Natural killer cell (primary cell): Measurements from ENCODE around the gene HBE1. TPM values are rescaled to one million over a fixed set of nuclear protein-coding genes. Genes with fewer than 3 reads are reported as not detected.

Experiments
- ATAC-seq, 3 donors: fragments of 150-1000 bp in 2 of 3; fragments of 200-7000 bp in 1 of 3; cut with Tn5 transposase; 1 replicate in 1 of 3; 2 replicates in 2 of 3; pipeline ENCODE4 v1.10.0; 2021; ENCODE audit warnings: mild to moderate bottlenecking in 2 of 3, moderate library complexity in 2 of 3
- DNase-seq, 2 donors: peaks; one replicate each; pipeline versions ENCODE4 v3.0.0 to v3.0.0-alpha.2; 2013 to 2021; ENCODE audit warnings: mixed read lengths in 1 of 2
- H3K27ac ChIP-seq: one replicate; pipeline ENCODE4 v1.5.1; 2013; ENCODE audit warnings: mild to moderate bottlenecking, low read length
- H3K27me3 ChIP-seq: one replicate; pipeline ENCODE4 v1.6.1; 2013; ENCODE audit warnings: low read length; ENCODE audit not compliant: control insufficient read depth, insufficient read depth
- H3K36me3 ChIP-seq: one replicate; pipeline ENCODE4 v1.6.1; 2013; ENCODE audit warnings: low read length; ENCODE audit not compliant: control insufficient read depth, insufficient read depth
- H3K4me1 ChIP-seq: one replicate; pipeline ENCODE4 v1.6.1; 2013; ENCODE audit warnings: low read length; ENCODE audit not compliant: control insufficient read depth, insufficient read depth
- H3K4me3 ChIP-seq: one replicate; pipeline ENCODE4 v1.5.1; 2013; ENCODE audit warnings: low read length
- H3K9me3 ChIP-seq: one replicate; pipeline ENCODE4 v1.6.1; 2013; ENCODE audit warnings: low read length; ENCODE audit not compliant: control insufficient read depth, insufficient read depth
- H3K27ac Mint-ChIP-seq, 2 donors: one replicate each; pipeline ENCODE4 v1.8.0; 2022; ENCODE audit warnings: mild to moderate bottlenecking in 2 of 2, mixed read lengths in 2 of 2, moderate library complexity in 1 of 2
- H3K27me3 Mint-ChIP-seq, 2 donors: one replicate each; pipeline ENCODE4 v1.8.0; 2022; ENCODE audit warnings: low read depth in 2 of 2, mixed read lengths in 2 of 2
- H3K36me3 Mint-ChIP-seq: one replicate; pipeline ENCODE4 v1.8.0; 2022; ENCODE audit warnings: mixed read lengths
- H3K4me1 Mint-ChIP-seq, 2 donors: one replicate each; pipeline ENCODE4 v1.8.0; 2022; ENCODE audit warnings: mixed read lengths in 2 of 2
- H3K4me3 Mint-ChIP-seq: one replicate; pipeline ENCODE4 v1.8.0; 2022; ENCODE audit warnings: mild to moderate bottlenecking, moderate library complexity, mixed read lengths
- H3K9me3 Mint-ChIP-seq, 2 donors: one replicate each; pipeline ENCODE4 v1.8.0; 2022; ENCODE audit warnings: mixed read lengths in 2 of 2
- CTCF ChIP-seq: fragments of 200-600 bp; IDR thresholded peaks from one replicate; pipeline ENCODE4 v1.8.0; 2022; ENCODE audit warnings: antibody characterized with exemption
- WGBS: methylation state at CpG from one replicate; pipeline ENCODE4 v1.1.7; 2013; ENCODE audit warnings: missing lambda C conversion rate; ENCODE audit not compliant: insufficient coverage; 5-methylcytosine and 5-hydroxymethylcytosine counted together
- intact Hi-C: fragments of 100-400 bp; cut with micrococcal nuclease; formaldehyde crosslinking; loops from one replicate; pipeline ENCODE4 v1.14.2; 2022
- total RNA-seq, 4 donors: library from RNA; stranded (reverse); fragments of 120-200 nt in 1 of 4; gene quantifications; one replicate each; pipeline versions ENCODE4 v1.2.3 to v1.2.4, GENCODE V29; 2013 to 2022

HBE1 gene
- total RNA-seq, 3 donors from 2014 or later (not counting 1 experiment from before 2014, with no cell fraction given): not detected

- Histone ChIP-seq H3K27ac (no peak overlapping the region), H3K4me3 (no peak overlapping the region), H3K27me3 (no peaks in the 10 kb centered on the region), H3K9me3 (no peaks in the 10 kb centered on the region), H3K36me3 (no peaks in the 10 kb centered on the region), H3K4me1 (no peaks in the 10 kb centered on the region)
- no peak for ATAC-seq
- H3K27me3 Mint-ChIP-seq: peaks cover 5 to 10% of the 10 kb centered on the region in 2 donors
- H3K4me1 Mint-ChIP-seq: no peaks in the 10 kb centered on the region
- 98% methylated on average over 2 of the region's 2 CpGs for WGBS
- no peaks in the 10 kb centered on the region for H3K36me3 Mint-ChIP-seq
- DNase-seq: no peak
- no peak overlapping the region for H3K4me3 Mint-ChIP-seq
- H3K9me3 Mint-ChIP-seq: peaks cover 0 to 2% of the 10 kb centered on the region in 2 donors
- intact Hi-C loops: no loop called here
- H3K27ac Mint-ChIP-seq: no peak overlapping the region
- no peak for TF ChIP-seq CTCF
Observed at GRCh38 chr11:5237420-5237819, 32.3 kb downstream of the HBE1 start.

DNA sequence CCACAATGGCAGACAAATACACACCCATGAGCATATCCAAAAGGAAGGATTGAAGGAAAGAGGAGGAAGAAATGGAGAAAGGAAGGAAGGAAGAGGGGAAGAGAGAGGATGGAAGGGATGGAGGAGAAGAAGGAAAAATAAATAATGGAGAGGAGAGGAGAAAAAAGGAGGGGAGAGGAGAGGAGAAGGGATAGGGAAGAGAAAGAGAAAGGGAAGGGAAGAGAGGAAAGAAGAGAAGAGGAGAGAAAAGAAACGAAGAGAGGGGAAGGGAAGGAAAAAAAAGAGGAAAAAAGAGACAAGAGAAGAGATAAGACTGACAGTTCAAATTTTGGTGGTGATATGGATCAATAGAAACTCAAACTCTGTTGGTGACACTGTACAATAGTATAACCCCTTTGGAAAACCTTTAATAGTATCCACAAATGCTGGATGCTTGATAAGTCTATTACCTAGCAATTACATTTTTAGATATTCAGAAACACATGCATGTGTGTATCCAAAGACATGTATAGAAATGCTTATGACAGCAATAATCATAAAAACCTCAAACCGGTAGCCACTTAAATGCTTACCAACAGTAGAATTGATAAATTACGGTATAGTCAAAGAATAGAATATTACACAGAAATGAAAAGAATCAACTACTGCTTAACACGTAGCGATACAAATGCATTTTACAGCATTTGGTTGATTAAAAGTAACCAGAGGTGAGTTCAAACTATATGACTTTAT lies 34.2 kb downstream of the HBE1 start:
- H3K4me1 ChIP-seq: no peaks in the 10 kb centered on the region
- ATAC-seq: no peak
- Mint-ChIP-seq H3K4me3 (no peak overlapping the region), H3K4me1 (no peaks in the 10 kb centered on the region), H3K27ac (no peak overlapping the region), H3K36me3 (no peaks in the 10 kb centered on the region), H3K27me3 (peaks cover 5 to 7% of the 10 kb centered on the region in 2 donors), H3K9me3 (peaks cover 0 to 2% of the 10 kb centered on the region in 2 donors)
- no peak overlapping the region for H3K4me3 ChIP-seq
- H3K27me3 ChIP-seq: no peaks in the 10 kb centered on the region
- intact Hi-C loops: no loop called here
- 89% methylated on average over 1 of the region's 5 CpGs for WGBS
- TF ChIP-seq CTCF: no peak
- DNase-seq: no peak
- no peaks in the 10 kb centered on the region for H3K36me3 ChIP-seq
- H3K9me3 ChIP-seq: no peaks in the 10 kb centered on the region
- H3K27ac ChIP-seq: no peak overlapping the region

DNA sequence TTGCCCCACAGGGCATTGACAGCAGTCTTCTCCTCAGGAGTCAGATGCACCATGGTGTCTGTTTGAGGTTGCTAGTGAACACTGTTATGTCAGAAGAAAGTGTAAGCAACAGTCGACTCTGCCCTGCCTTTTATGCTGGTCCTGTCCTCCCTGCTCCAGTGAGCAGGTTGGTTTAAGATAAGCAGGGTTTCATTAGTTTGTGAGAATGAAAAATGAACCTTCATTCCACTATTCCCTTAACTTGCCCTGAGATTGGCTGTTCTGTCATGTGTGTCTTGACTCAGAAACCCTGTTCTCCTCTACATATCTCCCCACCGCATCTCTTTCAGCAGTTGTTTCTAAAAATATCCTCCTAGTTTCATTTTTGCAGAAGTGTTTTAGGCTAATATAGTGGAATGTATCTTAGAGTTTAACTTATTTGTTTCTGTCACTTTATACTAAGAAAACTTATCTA lies 35.3 kb downstream of the HBE1 start, which contains the start of gene HBD:
TSS of gene HBD (minus strand) at position 103 of the 454 bp plus-strand sequence. CDS start at position 53, 50 bp downstream.
- Histone ChIP-seq H3K4me1 (no peaks in the 10 kb centered on the region), H3K27me3 (no peaks in the 10 kb centered on the region), H3K9me3 (no peaks in the 10 kb centered on the region), H3K27ac (no peak within 1 kb of the TSS), H3K4me3 (no peak within 1 kb of the TSS), H3K36me3 (no peaks in the 10 kb centered on the region)
- no peak for ATAC-seq
- no peak within 1 kb of the TSS for H3K4me3 Mint-ChIP-seq
- intact Hi-C loops: no loop called here
- no peaks in the 10 kb centered on the region for H3K36me3 Mint-ChIP-seq
- peaks cover 0 to 2% of the 10 kb centered on the region in 2 donors for H3K9me3 Mint-ChIP-seq
- no peak within 1 kb of the TSS for H3K27ac Mint-ChIP-seq
- no peaks in the 10 kb centered on the region for H3K4me1 Mint-ChIP-seq
- peaks cover 5 to 7% of the 10 kb centered on the region in 2 donors for H3K27me3 Mint-ChIP-seq
- 0% methylated on average over 1 of the region's 2 CpGs for WGBS
- TF ChIP-seq CTCF: no peak
- DNase-seq: no peak
